C4-2B (cell line): ENCODE data around the gene NTRK2.

ENCODE experiments used
- ZFX ChIP-seq: fragments of 450-650 bp; IDR thresholded peaks from 2 replicates; pipeline ENCODE4 v1.6.1; 2017
- TF ChIP-seq, protein P1 (sequence below): fragments of 450-650 bp; conservative IDR thresholded peaks from 2 replicates; pipeline ENCODE4 v1.5.1; 2017; ENCODE audit warnings: mild to moderate bottlenecking

DNA sequence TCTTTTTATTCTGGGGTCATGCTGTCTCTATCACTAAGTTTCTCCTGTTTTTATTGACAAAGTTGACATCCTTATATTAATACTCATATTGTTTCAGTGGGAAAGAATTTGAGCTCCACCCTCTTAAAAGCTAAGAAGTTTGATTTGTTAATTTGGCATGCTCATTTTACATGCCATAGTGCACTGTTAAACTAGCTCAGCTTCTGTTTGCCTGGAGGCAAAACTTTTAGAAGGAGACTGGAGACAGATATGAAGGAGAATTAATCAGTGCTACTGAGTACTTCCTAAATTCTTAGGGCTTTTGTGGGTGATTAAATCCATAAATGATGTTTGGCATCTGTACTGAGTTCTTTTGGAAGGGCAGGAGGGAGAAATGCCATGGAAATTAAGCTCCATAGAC, 138.9 kb downstream of the NTRK2 start:
- TF ChIP-seq, protein P1, sequence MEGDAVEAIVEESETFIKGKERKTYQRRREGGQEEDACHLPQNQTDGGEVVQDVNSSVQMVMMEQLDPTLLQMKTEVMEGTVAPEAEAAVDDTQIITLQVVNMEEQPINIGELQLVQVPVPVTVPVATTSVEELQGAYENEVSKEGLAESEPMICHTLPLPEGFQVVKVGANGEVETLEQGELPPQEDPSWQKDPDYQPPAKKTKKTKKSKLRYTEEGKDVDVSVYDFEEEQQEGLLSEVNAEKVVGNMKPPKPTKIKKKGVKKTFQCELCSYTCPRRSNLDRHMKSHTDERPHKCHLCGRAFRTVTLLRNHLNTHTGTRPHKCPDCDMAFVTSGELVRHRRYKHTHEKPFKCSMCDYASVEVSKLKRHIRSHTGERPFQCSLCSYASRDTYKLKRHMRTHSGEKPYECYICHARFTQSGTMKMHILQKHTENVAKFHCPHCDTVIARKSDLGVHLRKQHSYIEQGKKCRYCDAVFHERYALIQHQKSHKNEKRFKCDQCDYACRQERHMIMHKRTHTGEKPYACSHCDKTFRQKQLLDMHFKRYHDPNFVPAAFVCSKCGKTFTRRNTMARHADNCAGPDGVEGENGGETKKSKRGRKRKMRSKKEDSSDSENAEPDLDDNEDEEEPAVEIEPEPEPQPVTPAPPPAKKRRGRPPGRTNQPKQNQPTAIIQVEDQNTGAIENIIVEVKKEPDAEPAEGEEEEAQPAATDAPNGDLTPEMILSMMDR: no peak
- no peak for TF ChIP-seq ZFX
